Muscle layer of colon (tissue), 2 donors: ENCODE results near the gene NSUN7.
"Not testable (repeated sequence)": the region's sequence is repeated elsewhere in the genome, so short reads cannot be mapped to it uniquely, and the experiment has no call there.

Experiments used
- H3K27ac ChIP-seq: one replicate; pipeline ENCODE4 v1.7.0; 2013; ENCODE audit warnings: low read depth, mild to moderate bottlenecking, low read length, moderate library complexity
- H3K27me3 ChIP-seq, 2 donors: one replicate each; pipeline ENCODE4 v1.7.0; 2013; ENCODE audit warnings: low read length in 2 of 2, mild to moderate bottlenecking in 2 of 2; ENCODE audit not compliant: insufficient read depth in 2 of 2, control insufficient read depth in 1 of 2
- H3K36me3 ChIP-seq: one replicate; pipeline ENCODE4 v1.7.0; 2013; ENCODE audit warnings: mild to moderate bottlenecking, low read length; ENCODE audit not compliant: insufficient read depth
- H3K4me1 ChIP-seq: one replicate; pipeline ENCODE4 v1.7.0; 2013; ENCODE audit warnings: mild to moderate bottlenecking, low read length; ENCODE audit not compliant: insufficient read depth
- H3K4me3 ChIP-seq, 2 donors: one replicate each; pipeline ENCODE4 v1.7.0; 2013; ENCODE audit warnings: low read length in 2 of 2, low read depth in 1 of 2, mild to moderate bottlenecking in 1 of 2, moderate library complexity in 1 of 2
- H3K9ac ChIP-seq: one replicate; pipeline ENCODE4 v1.7.0; 2013; ENCODE audit warnings: low read length
- H3K9me3 ChIP-seq: one replicate; pipeline ENCODE4 v1.7.0; 2013; ENCODE audit warnings: mild to moderate bottlenecking, low read length
- donor health status: abdominal sarcoma.
- donor health status: Adenocarcinoma of cecum.

NSUN7 gene

DNA sequence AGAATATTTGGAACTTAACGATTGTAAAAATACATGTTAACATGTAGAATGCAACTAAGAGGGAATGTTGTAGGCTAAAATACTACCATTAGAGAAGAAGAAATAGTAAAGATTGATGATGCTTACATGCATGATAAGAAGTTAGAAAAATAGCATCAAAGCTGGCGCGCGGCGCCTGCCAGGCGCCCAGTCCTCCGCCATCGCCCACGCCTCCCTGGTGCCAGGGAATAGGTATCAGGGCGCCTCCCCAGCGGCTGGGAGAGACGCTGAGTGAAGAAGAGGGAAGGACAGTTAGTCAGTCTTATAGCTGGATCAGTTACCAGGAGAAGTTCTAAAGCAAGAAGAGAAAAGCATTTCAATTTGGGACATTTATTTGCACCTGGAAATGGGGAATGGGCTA is 36.0 kb downstream of the NSUN7 start:
- H3K4me1 ChIP-seq = no peaks in the 10 kb centered on the region
- no peak overlapping the region for H3K9ac ChIP-seq
- no peak overlapping the region for H3K27ac ChIP-seq
- H3K27me3 ChIP-seq = no peaks in the 10 kb centered on the region
- no peak overlapping the region for H3K4me3 ChIP-seq
- no peaks in the 10 kb centered on the region for H3K9me3 ChIP-seq
- no peaks in the 10 kb centered on the region for H3K36me3 ChIP-seq

DNA sequence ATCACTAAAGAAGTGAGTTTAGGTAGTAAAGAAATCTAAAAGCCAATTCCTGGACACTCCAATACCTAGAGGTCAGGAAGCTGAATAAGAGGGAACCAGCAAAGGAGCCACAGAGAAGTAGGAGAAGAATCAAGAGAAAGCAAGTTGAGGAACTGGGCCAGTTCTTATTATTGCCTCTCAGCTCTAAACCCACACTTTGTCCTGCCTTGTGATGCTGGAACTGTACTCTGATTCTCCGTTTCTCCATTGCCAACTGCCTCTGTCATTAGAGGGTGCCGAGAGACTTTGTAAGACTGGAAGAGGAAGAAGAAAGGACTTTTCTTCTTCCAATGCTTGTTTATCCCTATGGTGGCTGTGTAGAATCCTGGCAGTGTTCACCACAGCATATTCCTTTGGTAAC is 38.6 kb downstream of the NSUN7 start:
- Histone ChIP-seq H3K36me3 (no peaks in the 10 kb centered on the region), H3K27me3 (no peaks in the 10 kb centered on the region), H3K9ac (no peak overlapping the region), H3K4me1 (no peaks in the 10 kb centered on the region), H3K27ac (no peak overlapping the region), H3K4me3 (no peak overlapping the region), H3K9me3 (no peaks in the 10 kb centered on the region)

DNA sequence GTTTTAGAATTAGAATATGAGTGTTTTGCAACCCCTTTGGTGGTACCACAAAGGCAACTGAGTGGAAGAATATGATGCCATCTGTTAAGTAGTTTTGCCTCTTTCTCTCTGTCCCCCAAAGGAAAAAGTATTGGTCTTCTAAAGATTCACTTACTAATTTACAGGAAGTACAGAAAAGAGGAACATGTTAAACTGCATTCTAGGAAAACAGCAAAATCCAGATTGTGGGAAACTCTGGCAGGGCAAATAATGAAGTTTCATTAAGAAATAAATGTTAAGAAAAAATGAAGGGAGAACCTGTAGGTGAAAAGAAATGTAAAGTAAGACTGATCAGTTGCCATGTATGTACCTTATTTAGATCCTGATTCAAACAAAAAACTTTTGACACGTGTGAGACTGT is 39.3 kb downstream of the NSUN7 start:
- H3K27ac ChIP-seq = no peak overlapping the region

DNA sequence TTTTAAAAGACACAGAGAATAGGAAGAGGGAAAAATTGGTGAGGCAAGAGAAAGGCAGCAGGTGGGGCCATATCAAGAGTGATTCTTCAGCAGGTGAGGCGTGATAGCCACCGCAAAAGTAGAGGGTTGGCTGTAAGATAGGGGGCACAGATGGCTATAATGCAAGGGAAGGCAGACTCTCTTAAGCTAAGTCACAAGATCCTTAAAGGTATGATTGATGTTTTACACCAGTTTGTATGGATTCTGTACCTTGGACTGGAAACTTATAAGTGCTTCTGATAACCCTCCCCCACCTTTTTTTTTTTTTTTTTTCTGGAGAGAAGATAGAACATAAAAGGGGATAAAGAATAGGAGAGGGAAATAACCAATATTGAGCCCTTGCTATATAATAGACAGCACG is 40.0 kb downstream of the NSUN7 start:
- Histone ChIP-seq H3K4me3 (no peak overlapping the region), H3K4me1 (no peaks in the 10 kb centered on the region), H3K9ac (no peak overlapping the region), H3K36me3 (no peaks in the 10 kb centered on the region), H3K27ac (no peak overlapping the region), H3K9me3 (no peaks in the 10 kb centered on the region), H3K27me3 (no peaks in the 10 kb centered on the region)

More for the DNA sequence above, 39.3 kb downstream of the NSUN7 start:
- H3K27me3 ChIP-seq = no peaks in the 10 kb centered on the region
- H3K36me3 ChIP-seq = no peaks in the 10 kb centered on the region
- no peak overlapping the region for H3K4me3 ChIP-seq
- no peak overlapping the region for H3K9ac ChIP-seq
- H3K4me1 ChIP-seq = no peaks in the 10 kb centered on the region
- no peaks in the 10 kb centered on the region for H3K9me3 ChIP-seq

DNA sequence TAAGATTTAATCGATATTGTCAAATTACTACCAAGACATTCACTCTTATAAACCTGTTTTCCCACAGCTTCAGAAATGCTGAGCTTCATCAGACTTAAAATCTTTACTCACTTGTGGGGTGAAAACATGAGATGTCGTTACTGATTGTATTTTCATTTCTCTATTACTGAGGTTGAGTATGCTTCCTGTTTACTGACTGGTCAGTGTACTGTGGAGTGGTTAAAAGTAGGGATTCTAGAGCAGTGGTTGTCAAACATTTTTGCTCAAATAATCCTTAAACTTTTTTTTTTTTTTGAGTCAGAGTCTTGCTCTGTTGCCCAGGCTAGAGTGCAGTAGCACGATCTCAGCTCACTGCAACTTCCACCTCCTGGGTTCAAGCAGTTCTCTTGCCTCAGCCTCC is 50.3 kb downstream of the NSUN7 start:
- H3K4me1 ChIP-seq = no peaks in the 10 kb centered on the region
- no peaks in the 10 kb centered on the region for H3K9me3 ChIP-seq
- H3K27ac ChIP-seq = no peak overlapping the region
- no peak overlapping the region for H3K4me3 ChIP-seq
- no peak overlapping the region for H3K9ac ChIP-seq
- H3K27me3 ChIP-seq = no peaks in the 10 kb centered on the region
- no peaks in the 10 kb centered on the region for H3K36me3 ChIP-seq

DNA sequence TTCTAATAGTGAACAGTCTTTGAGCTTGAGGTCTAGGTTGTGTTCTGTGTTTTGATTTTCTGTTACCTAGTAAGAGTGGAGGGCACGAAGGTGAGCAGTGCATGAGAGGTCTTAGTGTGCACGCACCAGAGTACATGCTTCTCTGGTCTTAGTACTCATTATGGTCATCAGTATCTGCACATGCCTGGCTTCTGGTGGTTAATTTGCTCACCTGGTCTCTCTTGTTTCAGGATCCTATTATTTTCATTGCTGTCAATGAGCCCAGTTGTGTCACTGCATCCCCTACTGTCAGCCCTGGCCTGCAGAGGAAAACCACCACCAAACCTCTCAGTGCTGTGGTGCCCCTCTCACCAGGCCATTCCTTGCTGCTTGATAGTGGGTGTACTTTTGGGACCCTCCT is 54.8 kb downstream of the NSUN7 start:
- H3K27ac ChIP-seq = no peak overlapping the region

DNA sequence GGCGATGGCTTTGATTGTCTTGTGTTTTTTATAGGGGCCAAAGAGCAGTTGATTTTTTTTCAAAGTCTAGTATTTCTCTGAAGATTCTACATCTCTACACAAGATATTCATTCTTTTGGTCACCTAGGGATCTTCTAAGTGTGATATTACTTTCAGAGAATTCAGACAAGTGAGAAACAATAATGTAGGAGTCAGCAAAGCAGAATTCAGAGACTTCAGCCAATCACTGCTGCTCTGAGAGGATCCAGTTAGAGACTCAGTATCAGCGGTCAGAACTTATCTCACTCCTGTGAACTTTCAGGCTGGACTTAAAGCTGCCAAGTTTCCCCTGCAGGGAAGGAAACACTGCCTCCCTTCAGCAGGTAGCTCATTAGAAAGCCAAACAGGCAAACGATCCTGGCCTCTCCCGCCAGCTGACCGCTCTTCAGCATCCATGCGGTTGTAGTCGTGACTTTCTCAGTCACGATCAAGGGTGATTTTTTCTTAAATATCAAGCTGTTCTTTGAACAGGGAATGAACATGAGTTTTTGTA is 59.2 kb downstream of the NSUN7 start:
- no peaks in the 10 kb centered on the region for H3K27me3 ChIP-seq
- H3K36me3 ChIP-seq = no peaks in the 10 kb centered on the region
- no peak overlapping the region for H3K4me3 ChIP-seq
- no peak overlapping the region for H3K27ac ChIP-seq
- no peaks in the 10 kb centered on the region for H3K4me1 ChIP-seq
- H3K9me3 ChIP-seq = no peaks in the 10 kb centered on the region
- H3K9ac ChIP-seq = no peak overlapping the region

More for the DNA sequence above, 54.8 kb downstream of the NSUN7 start:
- no peaks in the 10 kb centered on the region for H3K9me3 ChIP-seq
- no peaks in the 10 kb centered on the region for H3K36me3 ChIP-seq
- H3K4me3 ChIP-seq = no peak overlapping the region
- H3K9ac ChIP-seq = no peak overlapping the region
- H3K4me1 ChIP-seq = no peaks in the 10 kb centered on the region
- H3K27me3 ChIP-seq = no peaks in the 10 kb centered on the region

DNA sequence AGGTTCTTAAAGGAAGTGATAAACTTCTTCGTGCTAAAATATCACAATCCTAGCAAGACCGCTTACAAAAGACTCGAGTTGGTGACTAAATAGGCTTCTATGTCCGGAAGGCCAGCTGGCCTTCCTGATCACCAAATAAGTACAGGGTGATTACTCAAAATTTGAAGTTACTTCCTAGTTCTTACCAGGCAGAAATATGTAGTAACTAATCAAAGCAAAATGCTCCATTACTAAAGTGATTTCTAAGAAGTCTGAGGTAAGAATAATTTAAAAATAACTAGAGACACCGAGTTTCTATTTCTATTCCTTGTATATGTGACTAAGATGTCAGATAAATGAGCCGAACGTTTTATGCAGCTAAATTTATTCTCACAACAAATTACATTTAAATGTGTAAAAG is 62.2 kb downstream of the NSUN7 start:
- H3K9me3 ChIP-seq = no peaks in the 10 kb centered on the region
- H3K4me3 ChIP-seq = no peak overlapping the region
- H3K9ac ChIP-seq = no peak overlapping the region
- no peaks in the 10 kb centered on the region for H3K27me3 ChIP-seq
- H3K4me1 ChIP-seq = no peaks in the 10 kb centered on the region
- no peak overlapping the region for H3K27ac ChIP-seq
- H3K36me3 ChIP-seq = peaks cover 6% of the 10 kb centered on the region

DNA sequence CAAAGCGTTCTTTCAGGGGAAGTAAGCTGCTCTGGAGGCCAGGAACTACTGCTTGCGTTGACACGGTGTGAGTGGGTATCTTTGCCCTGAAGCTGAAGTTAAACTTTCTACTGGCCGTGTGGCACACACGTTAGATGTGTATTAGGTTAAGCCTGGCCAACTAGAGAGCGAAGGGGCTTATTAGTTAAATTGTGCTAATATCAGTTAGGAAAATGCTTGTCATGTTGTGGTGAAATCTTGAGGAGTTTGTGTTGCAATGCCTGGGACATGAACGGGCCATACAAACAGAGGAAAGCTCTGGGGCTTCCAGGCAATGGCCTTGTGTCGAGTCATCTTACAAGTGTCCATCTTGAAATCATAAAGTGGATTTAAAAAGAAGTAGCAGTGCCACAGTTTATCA is 62.6 kb downstream of the NSUN7 start:
- Histone ChIP-seq H3K9ac (no peak overlapping the region), H3K27me3 (no peaks in the 10 kb centered on the region), H3K9me3 (no peaks in the 10 kb centered on the region), H3K27ac (no peak overlapping the region), H3K4me3 (no peak overlapping the region), H3K4me1 (no peaks in the 10 kb centered on the region), H3K36me3 (peaks cover 6% of the 10 kb centered on the region)

DNA sequence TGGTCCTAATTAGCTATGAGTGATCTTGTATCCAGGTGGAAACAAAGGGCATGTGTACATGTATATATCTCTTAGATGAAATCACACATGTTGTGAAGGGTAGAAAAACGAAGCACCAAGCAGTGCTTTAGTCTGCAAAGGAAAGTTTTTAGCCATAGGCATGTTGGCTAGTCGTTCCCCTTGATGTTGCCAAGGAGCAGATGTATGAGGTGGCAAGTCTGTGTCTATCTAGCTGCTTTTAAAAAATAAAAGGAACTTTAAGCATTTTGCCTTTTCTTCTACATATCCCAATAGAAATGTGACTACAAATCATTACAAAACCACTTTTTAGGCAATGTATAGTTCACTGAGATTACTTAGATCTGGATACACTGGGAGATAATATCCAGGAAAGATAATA is 63.1 kb downstream of the NSUN7 start:
- no peak overlapping the region for H3K4me3 ChIP-seq
- H3K4me1 ChIP-seq = no peaks in the 10 kb centered on the region
- peaks cover 6% of the 10 kb centered on the region for H3K36me3 ChIP-seq
- no peak overlapping the region for H3K27ac ChIP-seq
- no peaks in the 10 kb centered on the region for H3K9me3 ChIP-seq
- H3K9ac ChIP-seq = no peak overlapping the region
- H3K27me3 ChIP-seq = no peaks in the 10 kb centered on the region

DNA sequence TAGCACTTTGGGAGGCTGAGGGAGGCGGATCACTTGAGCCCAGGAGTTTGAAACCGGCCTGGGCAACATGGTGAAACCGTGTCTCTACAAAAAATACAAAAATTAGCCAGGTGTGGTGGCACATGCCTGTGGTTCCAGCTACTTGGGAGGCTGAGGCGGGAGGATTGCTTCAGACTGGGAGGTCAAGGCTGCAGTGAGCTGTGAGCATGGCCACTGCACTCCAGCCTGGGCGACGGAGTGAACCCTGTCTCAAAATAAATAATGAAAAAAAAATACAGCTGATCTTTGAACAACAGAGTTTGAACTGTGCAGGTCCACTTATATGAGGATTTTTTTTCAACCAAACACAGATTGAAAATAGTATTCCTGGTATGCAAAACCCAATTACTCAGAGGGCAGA is 67.4 kb downstream of the NSUN7 start:
- H3K9ac ChIP-seq, H3K4me1 ChIP-seq: not testable (repeated sequence)
- H3K36me3 ChIP-seq = peaks cover 13% of the 10 kb centered on the region

DNA sequence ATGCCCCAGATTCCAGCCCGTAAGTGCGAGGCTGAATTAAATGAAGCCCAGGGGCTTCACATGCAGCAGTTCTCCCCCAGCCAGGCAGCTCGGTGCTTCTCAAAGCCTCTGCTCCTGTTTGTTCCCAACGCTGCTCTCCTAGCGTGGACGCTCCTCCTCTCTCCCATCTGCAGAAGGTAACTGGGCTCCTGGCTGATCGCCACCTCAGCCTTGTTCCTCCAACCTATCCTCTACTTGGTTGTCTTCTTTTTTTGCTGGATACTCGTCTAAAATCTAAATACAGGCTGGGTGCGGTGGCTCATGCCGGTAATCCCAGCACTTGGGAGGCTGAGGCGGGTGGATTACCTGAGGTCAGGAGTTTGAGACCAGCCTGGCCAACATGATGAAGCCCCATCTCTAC is 70.3 kb downstream of the NSUN7 start:
- Histone ChIP-seq H3K4me1 (no peaks in the 10 kb centered on the region), H3K36me3 (peaks cover 29% of the 10 kb centered on the region), H3K9ac (no peak overlapping the region), H3K4me3 (no peak overlapping the region), H3K9me3 (no peaks in the 10 kb centered on the region), H3K27me3 (no peaks in the 10 kb centered on the region), H3K27ac (no peak overlapping the region)

More for the DNA sequence above, 67.4 kb downstream of the NSUN7 start:
- not testable (repeated sequence) for H3K27me3 ChIP-seq, H3K27ac ChIP-seq, H3K9me3 ChIP-seq, H3K4me3 ChIP-seq
